Measurements from ENCODE around the gene LTBP4.
A peak's percentile ranks its signal among the peaks of the same experiment; 100 is the strongest.

LTBP4 gene

GRCh38 chr19:40629346-40629745 is 28.2 kb downstream of the LTBP4 start:
- ChIA-PET POLR2A (no interaction called here), CTCF (no interaction called here)
- peaks cover 0 to 2% (median 2%) of the 10 kb centered on the region in 4 experiments for H3K4me1 ChIP-seq (ENCODE audit: control extremely low read depth in 1 of 4, control insufficient read depth in 4 of 4, insufficient read depth in 4 of 4, low read length in 3 of 4)
- H3K9me3 ChIP-seq (ENCODE audit: control extremely low read depth in 1 of 5, control insufficient read depth in 4 of 5, insufficient read depth in 2 of 5, low read depth in 1 of 5, low read length in 4 of 5), result no peaks in the 10 kb centered on the region
- no peak overlapping the region for H3K27ac ChIP-seq (ENCODE audit: insufficient read depth in 1 of 2, low read depth in 1 of 2, low read length in 2 of 2, poor library complexity in 1 of 2, severe bottlenecking in 2 of 2)
- no peak overlapping the region for H3K4me3 ChIP-seq (ENCODE audit: control insufficient read depth in 1 of 7, extremely low read depth in 1 of 7, insufficient read depth in 4 of 7, low read depth in 2 of 7, low read length in 6 of 7)
- peaks cover 0 to 46% (median 11%) of the 10 kb centered on the region in 4 experiments for H3K36me3 ChIP-seq (ENCODE audit: control insufficient read depth in 4 of 4, insufficient read depth in 4 of 4, low read length in 3 of 4)
- 96% methylated on average over 42 of the region's 42 CpGs for WGBS (ENCODE audit: insufficient coverage)
- DNase-seq, result no peak
- peaks cover 0 to 5% (median 0%) of the 10 kb centered on the region in 5 experiments for H3K27me3 ChIP-seq (replicated peaks in 2 of 5; ENCODE audit: control insufficient read depth in 4 of 5, insufficient read depth in 5 of 5, low read length in 4 of 5)

- Histone ChIP-seq H3K4me3 (ENCODE audit: control insufficient read depth in 1 of 7, extremely low read depth in 1 of 7, insufficient read depth in 4 of 7, low read depth in 2 of 7, low read length in 6 of 7) (no peak overlapping the region), H3K27me3 (replicated peaks in 2 of 5; ENCODE audit: control insufficient read depth in 4 of 5, insufficient read depth in 5 of 5, low read length in 4 of 5) (peaks cover 0 to 5% (median 0%) of the 10 kb centered on the region in 5 experiments), H3K9me3 (ENCODE audit: control extremely low read depth in 1 of 5, control insufficient read depth in 4 of 5, insufficient read depth in 2 of 5, low read depth in 1 of 5, low read length in 4 of 5) (no peaks in the 10 kb centered on the region), H3K4me1 (ENCODE audit: control extremely low read depth in 1 of 4, control insufficient read depth in 4 of 4, insufficient read depth in 4 of 4, low read length in 3 of 4) (peaks cover 0 to 3% (median 3%) of the 10 kb centered on the region in 4 experiments), H3K27ac (ENCODE audit: insufficient read depth in 1 of 2, low read depth in 1 of 2, low read length in 2 of 2, poor library complexity in 1 of 2, severe bottlenecking in 2 of 2) (no peak overlapping the region), H3K36me3 (ENCODE audit: control insufficient read depth in 4 of 4, insufficient read depth in 4 of 4, low read length in 3 of 4) (peaks cover 0 to 39% (median 9%) of the 10 kb centered on the region in 4 experiments)
- POLR2A ChIA-PET, result no interaction called here
- whole genome bisulfite sequencing (ENCODE audit: insufficient coverage), result 82% methylated on average over 12 of the region's 16 CpGs
- CTCF ChIA-PET, result interaction anchor here (1.2 kb wide), 1 partner anchor 15 kb away, joined by 4 read pairs; no protein-coding TSS in a partner anchor
- no peak for DNase-seq
These were observed 29.5 kb downstream of the LTBP4 start for GRCh38 chr19:40630571-40631160.

GRCh38 chr19:40632311-40633036 is 31.3 kb downstream of the LTBP4 start:
- ChIA-PET POLR2A (no interaction called here), CTCF (interaction anchor here (0.9 to 3.5 kb wide), 5 partner anchors 9 to 62 kb away, joined by 3 to 42 read pairs (median 4); no protein-coding TSS in a partner anchor)
- Histone ChIP-seq H3K4me3 (ENCODE audit: control insufficient read depth in 1 of 7, extremely low read depth in 1 of 7, insufficient read depth in 4 of 7, low read depth in 2 of 7, low read length in 6 of 7) (no peak overlapping the region), H3K4me1 (ENCODE audit: control extremely low read depth in 1 of 4, control insufficient read depth in 4 of 4, insufficient read depth in 4 of 4, low read length in 3 of 4) (peaks cover 0 to 3% (median 3%) of the 10 kb centered on the region in 4 experiments), H3K27me3 (replicated peaks in 2 of 5; ENCODE audit: control insufficient read depth in 4 of 5, insufficient read depth in 5 of 5, low read length in 4 of 5) (peaks cover 0 to 5% (median 0%) of the 10 kb centered on the region in 5 experiments), H3K9me3 (ENCODE audit: control extremely low read depth in 1 of 5, control insufficient read depth in 4 of 5, insufficient read depth in 2 of 5, low read depth in 1 of 5, low read length in 4 of 5) (no peaks in the 10 kb centered on the region), H3K36me3 (ENCODE audit: control insufficient read depth in 4 of 4, insufficient read depth in 4 of 4, low read length in 3 of 4) (peaks cover 0 to 22% (median 4%) of the 10 kb centered on the region in 4 experiments), H3K27ac (ENCODE audit: insufficient read depth in 1 of 2, low read depth in 1 of 2, low read length in 2 of 2, poor library complexity in 1 of 2, severe bottlenecking in 2 of 2) (no peak overlapping the region)
- WGBS (ENCODE audit: insufficient coverage), result no CpG with 5 or more reads among the region's 3 CpGs
- DNase-seq, result no peak

GRCh38 chr19:40633207-40633606 is 32.0 kb downstream of the LTBP4 start:
- POLR2A ChIA-PET, result no interaction called here
- Histone ChIP-seq H3K27me3 (replicated peaks in 2 of 5; ENCODE audit: control insufficient read depth in 4 of 5, insufficient read depth in 5 of 5, low read length in 4 of 5) (peaks cover 0 to 5% (median 0%) of the 10 kb centered on the region in 5 experiments), H3K4me3 (ENCODE audit: control insufficient read depth in 1 of 7, extremely low read depth in 1 of 7, insufficient read depth in 4 of 7, low read depth in 2 of 7, low read length in 6 of 7) (peak overlapping the region in 1 of 7 experiments; percentile 19), H3K4me1 (ENCODE audit: control extremely low read depth in 1 of 4, control insufficient read depth in 4 of 4, insufficient read depth in 4 of 4, low read length in 3 of 4) (peaks cover 0 to 3% (median 3%) of the 10 kb centered on the region in 4 experiments), H3K36me3 (ENCODE audit: control insufficient read depth in 4 of 4, insufficient read depth in 4 of 4, low read length in 3 of 4) (peaks cover 0 to 17% (median 4%) of the 10 kb centered on the region in 4 experiments), H3K27ac (ENCODE audit: insufficient read depth in 1 of 2, low read depth in 1 of 2, low read length in 2 of 2, poor library complexity in 1 of 2, severe bottlenecking in 2 of 2) (no peak overlapping the region), H3K9me3 (ENCODE audit: control extremely low read depth in 1 of 5, control insufficient read depth in 4 of 5, insufficient read depth in 2 of 5, low read depth in 1 of 5, low read length in 4 of 5) (no peaks in the 10 kb centered on the region)
- WGBS (ENCODE audit: insufficient coverage), result 100% methylated on average over 1 of the region's 5 CpGs
- no peak for DNase-seq
- CTCF ChIA-PET, result interaction anchor here (0.9 to 3.5 kb wide), 10 partner anchors 10 to 101 kb away, joined by 3 to 42 read pairs (median 9); no protein-coding TSS in a partner anchor

GRCh38 chr19:40638327-40638726 is 37.2 kb downstream of the LTBP4 start:
- Histone ChIP-seq H3K9me3 (ENCODE audit: control extremely low read depth in 1 of 5, control insufficient read depth in 4 of 5, insufficient read depth in 2 of 5, low read depth in 1 of 5, low read length in 4 of 5) (no peaks in the 10 kb centered on the region), H3K4me1 (ENCODE audit: control extremely low read depth in 1 of 4, control insufficient read depth in 4 of 4, insufficient read depth in 4 of 4, low read length in 3 of 4) (peaks cover 0 to 9% (median 7%) of the 10 kb centered on the region in 4 experiments), H3K27ac (ENCODE audit: insufficient read depth in 1 of 2, low read depth in 1 of 2, low read length in 2 of 2, poor library complexity in 1 of 2, severe bottlenecking in 2 of 2) (no peak overlapping the region), H3K4me3 (ENCODE audit: control insufficient read depth in 1 of 7, extremely low read depth in 1 of 7, insufficient read depth in 4 of 7, low read depth in 2 of 7, low read length in 6 of 7) (no peak overlapping the region), H3K27me3 (replicated peaks in 2 of 5; ENCODE audit: control insufficient read depth in 4 of 5, insufficient read depth in 5 of 5, low read length in 4 of 5) (peaks cover 0 to 5% (median 0%) of the 10 kb centered on the region in 5 experiments), H3K36me3 (ENCODE audit: control insufficient read depth in 4 of 4, insufficient read depth in 4 of 4, low read length in 3 of 4) (no peaks in the 10 kb centered on the region)
- POLR2A ChIA-PET, result no interaction called here
- DNase-seq, result no peak
- no CpG with 5 or more reads among the region's 1 CpG for WGBS (ENCODE audit: insufficient coverage)
- CTCF ChIA-PET, result no interaction called here

GRCh38 chr19:40639638-40639982 is 38.4 kb downstream of the LTBP4 start:
- Histone ChIP-seq H3K4me3 (ENCODE audit: control insufficient read depth in 1 of 7, extremely low read depth in 1 of 7, insufficient read depth in 4 of 7, low read depth in 2 of 7, low read length in 6 of 7) (no peak overlapping the region), H3K4me1 (ENCODE audit: control extremely low read depth in 1 of 4, control insufficient read depth in 4 of 4, insufficient read depth in 4 of 4, low read length in 3 of 4) (peaks cover 0 to 6% (median 5%) of the 10 kb centered on the region in 4 experiments), H3K36me3 (ENCODE audit: control insufficient read depth in 4 of 4, insufficient read depth in 4 of 4, low read length in 3 of 4) (no peaks in the 10 kb centered on the region), H3K27ac (ENCODE audit: insufficient read depth in 1 of 2, low read depth in 1 of 2, low read length in 2 of 2, poor library complexity in 1 of 2, severe bottlenecking in 2 of 2) (no peak overlapping the region), H3K9me3 (ENCODE audit: control extremely low read depth in 1 of 5, control insufficient read depth in 4 of 5, insufficient read depth in 2 of 5, low read depth in 1 of 5, low read length in 4 of 5) (no peaks in the 10 kb centered on the region), H3K27me3 (replicated peaks in 2 of 5; ENCODE audit: control insufficient read depth in 4 of 5, insufficient read depth in 5 of 5, low read length in 4 of 5) (peaks cover 0 to 2% (median 0%) of the 10 kb centered on the region in 5 experiments)
- no peak for DNase-seq
- POLR2A ChIA-PET, result no interaction called here
- 98% methylated on average over 5 of the region's 6 CpGs for WGBS (ENCODE audit: insufficient coverage)
- CTCF ChIA-PET, result no interaction called here

GRCh38 chr19:40640744-40641143 is 39.6 kb downstream of the LTBP4 start:
- peak overlapping the region in 3 of 7 experiments; percentile 41 to 58 (median 42) for H3K4me3 ChIP-seq (ENCODE audit: control insufficient read depth in 1 of 7, extremely low read depth in 1 of 7, insufficient read depth in 4 of 7, low read depth in 2 of 7, low read length in 6 of 7)
- no peaks in the 10 kb centered on the region for H3K36me3 ChIP-seq (ENCODE audit: control insufficient read depth in 4 of 4, insufficient read depth in 4 of 4, low read length in 3 of 4)
- 0% methylated on average over 1 of the region's 5 CpGs for WGBS (ENCODE audit: insufficient coverage)
- no peaks in the 10 kb centered on the region for H3K9me3 ChIP-seq (ENCODE audit: control extremely low read depth in 1 of 5, control insufficient read depth in 4 of 5, insufficient read depth in 2 of 5, low read depth in 1 of 5, low read length in 4 of 5)
- no peaks in the 10 kb centered on the region for H3K27me3 ChIP-seq (replicated peaks in 2 of 5; ENCODE audit: control insufficient read depth in 4 of 5, insufficient read depth in 5 of 5, low read length in 4 of 5)
- CTCF ChIA-PET, result no interaction called here
- peaks cover 0 to 7% (median 5%) of the 10 kb centered on the region in 4 experiments for H3K4me1 ChIP-seq (ENCODE audit: control extremely low read depth in 1 of 4, control insufficient read depth in 4 of 4, insufficient read depth in 4 of 4, low read length in 3 of 4)
- POLR2A ChIA-PET, result no interaction called here
- H3K27ac ChIP-seq (ENCODE audit: insufficient read depth in 1 of 2, low read depth in 1 of 2, low read length in 2 of 2, poor library complexity in 1 of 2, severe bottlenecking in 2 of 2), result peak overlapping the region in 1 of 2 experiments; percentile 12
- DNase-seq, result no peak
